HG03060 (cell line): ENCODE data around the gene NMNAT2.

Source experiments
- ATAC-seq: cut with Tn5 transposase; IDR thresholded peaks from one replicate; pipeline ENCODE4 v1.9.1; 2021; ENCODE audit warnings: low read depth, moderate number of reproducible peaks; ENCODE audit not compliant: unreplicated experiment

NMNAT2 gene

DNA sequence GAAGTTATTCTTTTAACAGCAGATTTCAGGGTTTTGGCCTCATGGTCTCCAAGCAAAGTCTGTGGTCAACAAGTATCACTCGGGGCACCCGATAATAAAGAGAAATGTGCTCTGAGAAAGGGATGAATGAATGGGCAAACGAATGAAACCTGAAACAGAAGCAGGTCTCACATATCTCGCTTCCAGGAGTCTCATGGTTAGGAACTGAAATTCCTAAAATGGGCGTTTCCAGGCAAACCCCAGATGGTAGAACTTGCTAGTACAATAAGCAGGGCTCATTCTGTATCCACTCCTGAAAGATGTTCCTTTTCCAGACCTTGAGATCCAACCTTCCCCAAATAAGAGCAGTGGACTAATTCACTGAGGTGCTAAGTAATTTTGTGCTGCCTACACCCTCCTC lies 144.9 kb downstream of the NMNAT2 start:
- no peak for ATAC-seq

DNA sequence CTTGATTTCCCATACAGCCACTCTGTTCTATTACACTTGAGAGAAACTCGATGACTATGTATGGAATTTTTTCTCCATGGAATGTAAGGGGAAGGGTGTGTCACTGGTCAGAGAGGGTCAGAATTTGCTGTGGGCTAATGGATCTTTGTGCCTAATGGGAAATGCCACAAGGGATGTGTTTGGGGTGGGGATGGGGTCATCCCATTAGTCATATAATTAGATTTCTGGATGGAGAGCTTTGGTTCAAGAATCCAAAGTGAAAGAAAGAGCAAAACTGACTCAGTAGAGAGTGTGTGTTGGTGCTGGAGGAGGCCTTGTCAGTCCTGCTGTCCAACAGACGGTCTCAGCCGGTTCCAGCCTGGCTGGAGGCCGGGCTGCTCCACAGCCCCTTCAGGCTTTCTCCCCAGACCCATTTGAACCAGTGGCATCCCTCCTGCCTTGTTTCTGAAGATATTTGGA lies 145.8 kb downstream of the NMNAT2 start:
- no peak for ATAC-seq

- ATAC-seq: no peak
Measured at GRCh38 chr1:183270541-183271141, 147.5 kb downstream of the NMNAT2 start.

DNA sequence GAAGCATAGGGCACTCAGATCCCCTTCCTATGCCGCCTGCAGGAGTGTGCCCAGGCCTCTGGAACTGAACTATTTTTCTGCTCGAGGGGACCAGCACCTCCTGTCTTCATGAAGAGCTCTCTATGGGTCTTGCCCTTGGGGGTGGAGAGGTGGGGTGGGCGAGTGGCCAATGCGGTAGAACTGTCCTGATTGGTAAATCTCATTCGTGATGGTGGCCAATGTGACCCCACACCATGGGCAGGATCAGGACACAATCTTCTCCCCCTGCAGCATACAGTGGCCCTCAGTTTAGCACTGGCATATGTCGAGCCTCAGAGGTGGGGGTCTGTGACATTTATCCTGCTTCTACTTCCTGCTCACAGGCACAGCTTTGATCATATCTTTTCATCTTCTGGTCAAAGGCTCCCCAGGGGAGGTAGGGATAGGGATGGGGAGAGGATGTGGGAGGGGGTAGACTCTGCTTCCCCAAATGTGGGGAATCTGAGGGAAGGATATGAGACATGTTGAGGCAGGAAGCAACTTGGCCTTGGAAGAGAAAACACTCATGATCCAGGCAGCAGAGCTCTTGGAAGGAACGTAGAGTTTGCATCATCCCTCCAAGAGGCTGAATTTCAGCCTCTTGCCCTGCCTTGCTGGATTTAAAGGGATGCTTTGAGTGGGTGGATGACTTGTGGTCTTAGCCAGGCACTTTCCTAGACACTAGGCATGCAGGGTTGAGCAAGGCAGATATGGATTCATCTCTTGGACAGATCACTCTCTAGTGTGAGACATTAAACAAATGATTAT lies 150.3 kb downstream of the NMNAT2 start:
- no peak for ATAC-seq

- ATAC-seq: no peak
Measured at GRCh38 chr1:183263886-183264602, 154.1 kb downstream of the NMNAT2 start.

DNA sequence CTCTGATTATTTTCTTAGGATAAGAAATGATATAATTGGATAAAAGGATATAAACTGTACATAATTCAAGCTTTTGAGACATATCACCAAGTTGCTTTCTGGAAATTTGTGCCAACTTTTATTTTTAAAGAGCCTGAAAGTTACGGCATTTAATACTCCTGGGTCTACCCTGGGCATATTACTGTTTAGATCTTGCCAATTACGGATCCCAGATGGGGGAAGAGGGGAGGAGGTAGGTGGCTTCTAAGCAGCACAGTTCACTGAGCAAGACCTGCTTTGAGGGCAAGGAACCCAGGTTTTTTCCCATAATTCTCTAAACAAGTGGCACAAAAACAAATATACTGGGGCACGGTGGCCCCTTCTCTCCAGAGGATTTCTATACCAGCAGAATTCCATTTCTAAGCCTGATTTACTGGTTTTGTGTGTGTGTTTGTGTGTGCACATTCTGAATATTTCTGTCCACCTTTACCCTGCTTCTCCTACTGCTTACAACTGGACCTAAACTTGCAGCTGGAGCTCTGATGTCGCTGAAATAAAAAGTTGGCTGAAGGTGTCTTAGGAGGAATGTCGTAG lies 155.5 kb downstream of the NMNAT2 start:
- ATAC-seq: no peak

- ATAC-seq: no peak
Measured at GRCh38 chr1:183259924-183260323, 158.3 kb downstream of the NMNAT2 start.

DNA sequence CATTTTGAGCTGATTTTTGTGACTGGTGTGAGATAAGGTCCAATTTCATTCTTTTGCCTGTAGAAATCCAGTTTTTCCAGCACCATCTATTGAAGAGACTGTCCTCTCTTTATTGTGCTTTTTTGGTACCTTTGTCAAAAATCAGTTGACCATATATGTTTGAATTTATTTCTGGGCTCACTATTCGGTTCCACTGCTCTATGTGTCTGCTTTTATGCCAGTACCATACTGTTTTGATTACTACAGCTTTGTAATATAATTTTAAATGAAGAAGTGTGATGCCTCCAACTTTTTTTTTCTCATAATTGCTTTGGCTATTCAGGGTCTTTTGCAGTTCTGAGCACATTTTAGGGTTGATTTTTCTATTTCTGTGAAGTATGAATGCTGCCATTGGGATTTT lies 163.1 kb downstream of the NMNAT2 start:
- ATAC-seq: no peak

- no peak for ATAC-seq
Measured at GRCh38 chr1:183251959-183252450, 166.2 kb downstream of the NMNAT2 start.

DNA sequence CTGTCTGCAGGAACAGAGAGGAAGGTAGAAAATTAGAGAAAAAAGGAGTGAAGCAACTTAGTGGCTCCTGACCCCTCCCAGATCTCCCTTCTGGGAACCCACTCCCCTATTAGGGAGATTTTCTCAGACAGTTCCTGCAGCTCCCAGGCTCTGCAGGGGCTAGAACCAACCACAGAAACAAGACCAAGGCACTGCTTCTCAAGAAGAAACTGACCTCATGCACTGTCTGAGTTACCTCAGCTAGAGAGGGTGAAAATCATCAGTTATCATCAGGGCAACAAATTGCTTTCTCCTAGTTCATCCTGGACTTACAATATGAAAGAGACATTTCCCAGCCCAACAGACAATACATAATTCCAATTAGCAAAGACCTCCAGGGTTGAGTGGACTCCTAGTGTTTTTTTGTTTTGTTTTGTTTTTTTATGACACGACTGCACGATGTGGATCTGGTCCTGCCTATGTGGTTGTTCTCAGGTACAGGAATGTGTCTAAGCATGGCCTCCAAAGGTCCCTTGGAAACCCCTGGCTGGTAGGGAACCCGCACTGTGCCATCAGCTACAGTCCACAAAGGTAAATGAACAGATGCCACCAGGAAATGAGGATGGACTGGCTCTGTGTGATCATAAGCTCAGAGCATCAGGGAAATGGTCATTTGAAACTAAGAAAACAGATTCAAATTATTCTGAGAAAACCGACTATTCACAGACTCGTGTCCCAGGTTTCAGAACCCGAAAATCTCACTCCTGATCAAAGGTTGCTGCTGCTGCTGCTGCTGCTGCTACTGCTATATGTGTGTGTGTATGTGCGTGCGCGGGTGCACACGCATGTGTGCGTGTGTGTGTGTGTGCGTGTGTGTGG lies 166.8 kb downstream of the NMNAT2 start:
- no peak for ATAC-seq

- no peak for ATAC-seq
Measured at GRCh38 chr1:183249941-183250452, 168.2 kb downstream of the NMNAT2 start.

DNA sequence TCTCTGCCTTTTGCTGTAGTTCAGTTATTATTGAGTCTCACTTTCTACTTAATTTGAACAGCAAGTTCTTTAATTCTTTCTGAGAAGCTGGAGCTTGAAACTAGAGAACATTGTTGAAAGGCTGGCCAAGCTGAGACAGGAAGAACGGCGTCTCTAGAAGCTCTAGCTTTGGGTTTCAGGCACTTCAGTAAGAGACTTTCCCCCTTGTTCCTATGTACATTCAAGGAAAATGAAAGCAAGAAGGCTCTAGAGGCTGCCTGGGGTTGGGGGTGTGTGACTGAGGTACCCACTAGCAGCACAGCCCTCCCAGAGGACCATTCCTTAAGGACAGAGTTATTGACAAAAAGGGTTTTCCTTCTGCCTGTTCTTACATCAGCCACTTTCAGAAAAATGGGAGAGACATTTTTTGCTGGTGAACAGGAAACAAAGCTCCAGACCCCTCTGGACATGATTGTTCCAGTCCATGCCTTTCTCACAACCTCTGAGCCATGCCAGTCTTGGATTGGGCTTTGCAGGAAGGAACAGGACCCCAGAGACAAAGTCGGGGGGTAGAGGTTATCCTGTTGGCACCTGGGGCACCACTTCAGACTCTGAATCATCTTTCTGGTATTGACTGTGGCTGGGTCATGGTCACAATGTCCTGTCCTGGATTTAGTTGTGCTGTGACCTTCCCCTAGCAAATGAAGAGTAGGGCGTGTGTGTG lies 169.0 kb downstream of the NMNAT2 start:
- ATAC-seq: no peak

DNA sequence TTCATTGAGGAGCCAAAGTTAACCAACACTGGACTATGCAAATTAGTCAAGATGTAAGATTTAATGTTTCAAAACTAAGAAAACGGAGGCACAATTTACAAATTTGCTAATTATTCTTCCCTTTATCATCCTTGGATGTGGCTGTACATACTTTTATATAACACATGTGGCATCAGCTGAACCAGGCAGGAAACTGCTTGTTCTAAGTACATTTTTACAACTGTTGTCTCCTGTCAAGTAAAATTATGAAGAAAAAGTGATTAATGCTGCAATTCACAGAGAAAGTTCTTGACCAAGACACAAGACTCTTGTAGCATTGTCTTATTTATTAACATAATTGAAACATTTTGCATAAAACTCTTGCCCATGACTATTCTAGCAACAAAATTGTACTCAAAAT lies 170.2 kb downstream of the NMNAT2 start:
- no peak for ATAC-seq

- no peak for ATAC-seq
Measured at GRCh38 chr1:183247484-183247883, 170.7 kb downstream of the NMNAT2 start.

DNA sequence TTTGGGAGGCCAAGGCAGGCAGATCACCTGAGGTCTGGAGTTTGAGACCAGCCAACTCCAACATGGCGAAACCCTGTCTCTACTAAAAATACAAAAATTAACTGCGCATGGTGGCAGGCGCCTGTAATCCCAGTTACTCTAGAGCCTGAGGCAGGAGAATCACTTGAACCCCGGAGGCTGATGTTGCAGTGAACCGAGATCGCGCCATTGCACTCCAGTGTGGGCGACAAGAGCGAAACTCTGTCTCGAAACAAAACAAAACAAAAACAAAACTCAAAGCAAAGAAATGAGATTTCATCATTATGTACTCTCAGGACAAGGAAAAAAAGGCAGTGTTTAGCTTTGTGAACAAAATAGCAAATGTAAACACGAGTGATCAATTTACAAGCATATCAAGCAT lies 171.1 kb downstream of the NMNAT2 start:
- ATAC-seq: no peak

DNA sequence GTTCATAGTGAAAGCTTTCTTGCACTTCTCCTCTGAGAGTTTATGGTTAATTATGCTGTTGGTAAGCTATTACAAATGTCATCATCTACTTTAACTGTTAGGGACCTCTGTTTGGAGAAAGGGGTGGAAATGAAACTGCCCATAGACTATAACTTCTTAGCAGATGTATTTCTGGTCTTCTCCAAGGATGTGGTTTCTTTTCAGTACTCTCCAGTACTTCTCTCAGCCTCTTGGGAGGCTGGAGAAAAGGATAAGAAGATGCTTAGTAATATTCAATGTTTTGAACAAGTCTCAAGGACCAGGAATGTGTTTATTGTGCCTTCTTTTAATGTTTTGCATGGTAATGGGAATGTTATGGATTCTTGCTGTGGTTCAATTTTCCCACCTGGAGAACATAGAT lies 171.7 kb downstream of the NMNAT2 start:
- ATAC-seq: no peak

GRCh38 chr1:183245357-183245756 lies 172.8 kb downstream of the NMNAT2 start:
- ATAC-seq: no peak

- no peak for ATAC-seq
Measured at GRCh38 chr1:183244466-183244865, 173.7 kb downstream of the NMNAT2 start.
